ENCODE results near the gene NECTIN3.

The NECTIN3 gene

GRCh38 chr3:111197485-111197884 is 125.9 kb downstream of the NECTIN3 start:
- no peak for DNase-seq (ENCODE audit: low read depth in 1 of 2, low spot score in 1 of 2)

GRCh38 chr3:111200027-111200426 is 128.4 kb downstream of the NECTIN3 start:
- no peak for DNase-seq (ENCODE audit: low read depth in 1 of 2, low spot score in 1 of 2)

GRCh38 chr3:111210003-111210711 is 138.5 kb downstream of the NECTIN3 start:
- DNase-seq (ENCODE audit: low read depth in 1 of 2, low spot score in 1 of 2): no peak

GRCh38 chr3:111210866-111211564 is 139.4 kb downstream of the NECTIN3 start:
- DNase-seq (ENCODE audit: low read depth in 1 of 2, low spot score in 1 of 2): no peak

- DNase-seq (ENCODE audit: low read depth in 1 of 2, low spot score in 1 of 2): no peak
Observed at GRCh38 chr3:111212511-111212910, 140.9 kb downstream of the NECTIN3 start.

- DNase-seq (ENCODE audit: low read depth in 1 of 2, low spot score in 1 of 2): no peak
Observed at GRCh38 chr3:111215481-111215880, 143.9 kb downstream of the NECTIN3 start.

- DNase-seq (ENCODE audit: low read depth in 1 of 2, low spot score in 1 of 2): no peak
Observed at GRCh38 chr3:111218615-111219014, 147.0 kb downstream of the NECTIN3 start.

- no peak for DNase-seq (ENCODE audit: low read depth in 1 of 2, low spot score in 1 of 2)
Observed at GRCh38 chr3:111227216-111227615, 155.6 kb downstream of the NECTIN3 start.

GRCh38 chr3:111229301-111229700 is 157.7 kb downstream of the NECTIN3 start:
- DNase-seq (ENCODE audit: low read depth in 1 of 2, low spot score in 1 of 2): no peak

- no peak for DNase-seq (ENCODE audit: low read depth in 1 of 2, low spot score in 1 of 2)
Observed at GRCh38 chr3:111236836-111237713, 165.5 kb downstream of the NECTIN3 start.

- no peak for DNase-seq (ENCODE audit: low read depth in 1 of 2, low spot score in 1 of 2)
Observed at GRCh38 chr3:111237946-111238345, 166.3 kb downstream of the NECTIN3 start.

GRCh38 chr3:111238885-111239284 is 167.3 kb downstream of the NECTIN3 start:
- no peak for DNase-seq (ENCODE audit: low read depth in 1 of 2, low spot score in 1 of 2)

GRCh38 chr3:111241960-111242359 is 170.3 kb downstream of the NECTIN3 start:
- no peak for DNase-seq (ENCODE audit: low read depth in 1 of 2, low spot score in 1 of 2)

Measured in activated T-helper 1 cell treated with anti-CD3 and anti-CD28 coated beads, Interleukin-2, amount 50 U/mL, for 16 hours (primary cell).